LNCaP clone FGC (cell line): ENCODE measurements around the gene TUSC1.
"Not testable (repeated sequence)": the region's sequence is repeated elsewhere in the genome, so short reads cannot be mapped to it uniquely, and the experiment has no call there.

Experiments used
- DNase-seq: peaks from one replicate; pipeline ENCODE4 v3.0.0-alpha.2; 2011; ENCODE audit warnings: low read depth
- H3K4me3 ChIP-seq: 2 replicates; pipeline ENCODE4 v1.5.1; 2011; ENCODE audit warnings: mild to moderate bottlenecking, low read depth, low read length, control low read depth
- TF ChIP-seq, protein P1 (sequence below): IDR thresholded peaks from 2 replicates; pipeline ENCODE4 v1.5.1; 2012; ENCODE audit warnings: mild to moderate bottlenecking; ENCODE audit not compliant: control insufficient read depth, insufficient read depth; ENCODE audit errors: extremely low read depth

Gene TUSC1

DNA sequence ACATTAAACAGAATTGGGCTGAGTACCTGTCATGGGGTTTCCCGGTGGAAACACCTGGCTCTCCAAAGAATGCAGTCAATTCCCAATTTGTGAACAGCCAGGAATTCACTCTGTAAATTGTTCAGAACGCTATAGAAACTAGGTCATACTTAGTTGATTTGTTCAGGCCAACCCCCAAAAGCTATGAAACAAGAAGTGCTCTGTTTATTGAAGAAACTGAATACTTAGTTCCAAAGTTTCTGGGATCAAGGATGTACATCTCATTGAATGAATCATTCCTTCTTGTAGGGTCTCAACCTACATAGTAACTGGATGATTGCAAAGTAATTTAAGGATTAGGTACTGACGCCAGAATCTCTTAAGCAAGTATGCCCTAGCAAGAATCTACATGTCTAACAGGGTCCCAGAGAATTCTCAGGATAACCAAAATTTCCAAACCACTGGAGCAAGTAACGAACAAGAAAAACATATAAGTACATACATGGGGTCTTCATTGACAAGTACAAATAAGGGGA is 659 bp upstream of the TUSC1 start:
- TF ChIP-seq, protein P1, sequence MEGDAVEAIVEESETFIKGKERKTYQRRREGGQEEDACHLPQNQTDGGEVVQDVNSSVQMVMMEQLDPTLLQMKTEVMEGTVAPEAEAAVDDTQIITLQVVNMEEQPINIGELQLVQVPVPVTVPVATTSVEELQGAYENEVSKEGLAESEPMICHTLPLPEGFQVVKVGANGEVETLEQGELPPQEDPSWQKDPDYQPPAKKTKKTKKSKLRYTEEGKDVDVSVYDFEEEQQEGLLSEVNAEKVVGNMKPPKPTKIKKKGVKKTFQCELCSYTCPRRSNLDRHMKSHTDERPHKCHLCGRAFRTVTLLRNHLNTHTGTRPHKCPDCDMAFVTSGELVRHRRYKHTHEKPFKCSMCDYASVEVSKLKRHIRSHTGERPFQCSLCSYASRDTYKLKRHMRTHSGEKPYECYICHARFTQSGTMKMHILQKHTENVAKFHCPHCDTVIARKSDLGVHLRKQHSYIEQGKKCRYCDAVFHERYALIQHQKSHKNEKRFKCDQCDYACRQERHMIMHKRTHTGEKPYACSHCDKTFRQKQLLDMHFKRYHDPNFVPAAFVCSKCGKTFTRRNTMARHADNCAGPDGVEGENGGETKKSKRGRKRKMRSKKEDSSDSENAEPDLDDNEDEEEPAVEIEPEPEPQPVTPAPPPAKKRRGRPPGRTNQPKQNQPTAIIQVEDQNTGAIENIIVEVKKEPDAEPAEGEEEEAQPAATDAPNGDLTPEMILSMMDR, result no peak
- no peak for DNase-seq
- no peak overlapping the region for H3K4me3 ChIP-seq

DNA sequence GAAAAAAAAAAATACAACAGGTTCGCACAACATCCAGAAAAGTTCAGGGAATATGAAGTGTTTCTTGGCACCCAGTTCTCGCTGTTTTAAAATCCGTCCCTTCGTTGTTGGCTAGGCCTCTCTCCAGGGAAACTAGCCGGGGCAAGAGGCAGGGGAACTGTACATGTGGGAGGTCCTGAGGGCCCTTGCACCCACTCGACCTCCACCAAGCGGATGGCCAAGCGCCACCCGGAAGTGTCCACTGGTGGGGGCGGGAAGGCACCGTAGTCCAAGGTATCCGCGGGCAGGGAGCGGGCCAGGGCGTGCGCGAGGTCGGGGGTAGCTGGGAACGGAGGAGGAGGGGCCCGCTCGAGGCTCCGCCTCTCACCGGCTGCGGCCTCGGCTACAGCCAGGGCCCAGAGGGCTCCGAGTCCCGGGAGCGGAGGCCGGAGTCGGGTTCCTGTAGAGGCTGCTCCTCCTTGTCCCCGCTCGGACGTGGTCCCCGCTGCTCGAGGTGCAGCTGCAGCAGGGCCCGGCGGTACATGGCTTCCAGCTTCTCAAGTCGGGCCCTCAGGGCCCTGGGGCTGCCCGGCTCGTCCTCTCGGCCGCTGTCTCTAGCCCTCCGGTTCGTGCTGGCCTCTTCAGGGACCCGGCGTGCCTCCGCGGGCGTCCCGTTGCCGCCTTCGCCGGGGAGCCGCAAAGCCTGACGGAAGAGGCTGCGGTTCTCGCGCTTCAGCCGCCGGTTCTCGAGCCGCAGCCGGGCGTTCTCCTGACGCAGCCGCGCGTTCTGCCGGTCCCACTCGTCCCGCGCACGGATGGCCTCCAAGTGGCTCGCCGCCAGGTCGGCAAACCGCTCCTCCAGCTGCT is 720 bp downstream of the TUSC1 start:
- TF ChIP-seq, protein P1, result no peak
- no peak for DNase-seq
- peak overlapping the region; percentile 54 for H3K4me3 ChIP-seq

DNA sequence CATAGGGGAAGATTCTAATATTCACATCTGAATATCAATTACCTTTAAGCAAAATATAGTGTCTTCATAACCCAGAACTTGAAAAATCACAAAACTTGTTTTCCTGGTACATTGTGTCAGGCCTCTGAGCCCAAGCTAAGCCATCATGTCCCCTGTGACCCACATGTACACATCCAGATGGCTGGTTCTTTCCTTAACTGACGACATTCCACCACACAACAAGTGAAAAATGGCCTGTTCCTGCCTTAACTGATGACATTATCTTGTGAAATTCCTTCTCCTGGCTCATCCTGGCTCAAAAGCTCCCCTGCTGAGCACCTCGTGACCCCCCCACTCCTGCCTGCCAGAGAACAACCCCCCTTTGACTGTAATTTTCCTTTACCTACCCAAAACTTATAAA is 2.4 kb downstream of the TUSC1 start:
- DNase-seq, H3K4me3 ChIP-seq: not testable (repeated sequence)

DNA sequence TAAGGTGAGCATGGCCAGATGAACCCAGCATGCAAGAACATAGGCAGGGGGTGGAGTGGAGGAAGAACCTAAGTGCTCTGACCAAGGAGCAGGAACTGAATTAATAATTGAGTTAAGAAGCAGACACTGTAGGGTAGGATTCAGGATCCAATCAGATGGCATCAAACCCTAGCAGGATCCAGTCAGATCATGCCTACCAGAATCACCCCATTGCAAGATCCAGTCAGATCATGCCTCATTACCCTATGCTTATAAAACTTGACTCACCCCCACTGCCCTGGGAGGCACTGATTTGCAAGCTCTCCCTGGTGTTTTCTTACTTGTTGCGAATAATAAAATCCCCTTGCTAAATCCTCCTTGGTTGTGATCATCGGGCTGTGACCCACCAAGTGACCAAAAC is 19.7 kb downstream of the TUSC1 start:
- TF ChIP-seq, protein P1, result no peak
- no peak for DNase-seq
- H3K4me3 ChIP-seq, result no peak overlapping the region

DNA sequence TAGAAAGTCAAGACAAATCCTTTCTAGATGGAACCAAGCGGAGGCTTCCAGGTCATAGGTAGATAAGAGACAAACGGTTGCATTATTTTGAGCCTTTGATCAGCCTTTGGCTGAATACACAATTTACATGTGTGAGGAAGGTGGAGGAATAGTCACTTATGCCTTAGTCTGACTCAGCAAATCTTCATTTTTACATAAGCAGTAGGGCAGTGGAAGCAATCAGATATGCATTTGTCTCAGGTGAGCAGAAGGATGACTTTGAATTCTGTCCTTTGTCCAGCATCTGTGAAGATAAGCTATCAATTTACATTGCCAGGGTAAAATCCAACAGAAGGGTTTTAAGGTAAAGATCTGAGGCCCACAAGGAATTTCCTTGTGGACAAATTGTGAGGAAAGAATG is 23.8 kb downstream of the TUSC1 start:
- TF ChIP-seq, protein P1, result no peak
- H3K4me3 ChIP-seq, result no peak overlapping the region
- DNase-seq, result no peak

DNA sequence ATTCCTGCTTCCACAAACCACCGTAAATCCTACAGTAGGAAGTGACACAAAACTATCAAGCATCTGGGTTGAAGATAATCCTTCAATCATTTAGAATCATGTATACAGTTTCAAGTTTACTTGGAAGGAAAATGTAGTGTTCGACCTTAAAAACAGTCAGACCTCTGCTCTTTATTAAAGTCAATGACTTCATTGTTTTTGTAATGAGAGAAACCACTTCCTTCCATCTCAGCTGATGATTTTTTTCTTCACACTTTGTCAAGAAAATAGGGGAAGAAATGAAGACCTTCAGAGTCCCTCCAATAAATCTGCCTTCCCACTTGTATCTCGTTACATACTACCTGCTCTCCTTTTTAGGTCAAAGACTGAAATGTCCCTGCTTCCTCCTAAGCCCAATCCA is 30.1 kb downstream of the TUSC1 start:
- TF ChIP-seq, protein P1, result no peak
- no peak for DNase-seq
- H3K4me3 ChIP-seq, result no peak overlapping the region

DNA sequence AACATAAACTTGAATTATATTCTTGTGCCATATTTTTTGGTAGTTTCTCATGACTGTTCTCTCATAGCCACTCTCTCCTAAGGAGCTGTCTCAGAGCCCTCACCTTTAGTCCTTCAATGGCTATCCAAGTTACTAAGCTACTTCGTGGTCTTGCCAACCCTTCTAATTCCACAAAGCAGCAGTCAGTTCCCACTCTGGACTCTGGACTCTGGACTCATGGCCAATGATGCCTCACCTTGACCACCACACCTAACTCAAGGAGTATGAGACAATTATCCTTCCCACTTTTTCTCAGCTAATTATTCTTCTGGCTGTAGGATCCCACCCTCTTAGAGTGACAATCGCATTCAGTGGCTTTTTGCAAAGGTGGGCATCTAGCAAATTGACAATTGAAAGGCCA is 42.2 kb downstream of the TUSC1 start:
- TF ChIP-seq, protein P1, result no peak
- no peak for DNase-seq
- H3K4me3 ChIP-seq, result no peak overlapping the region
